Esophagus muscularis mucosa (tissue), 3 donors: ENCODE data around the gene PAM16.
"Not testable (repeated sequence)": the region's sequence is repeated elsewhere in the genome, so short reads cannot be mapped to it uniquely, and the experiment has no call there.

Source experiments
- POLR2A ChIP-seq: fragments of 450-650 bp; IDR thresholded peaks from one replicate; pipeline ENCODE4 v1.6.1; 2017; ENCODE audit warnings: antibody characterized with exemption, moderate library complexity, mild to moderate bottlenecking, low read depth
- TF ChIP-seq, protein P1 (sequence below), 3 experiments: fragments of 200-600 bp in 2 of 3; fragments of 450-650 bp in 1 of 3; sonication (generic) in 2 of 3; IDR thresholded peaks; one replicate each; pipeline ENCODE4 v1.5.1; 2017 to 2019; ENCODE audit warnings: antibody characterized with exemption in 3 of 3, mild to moderate bottlenecking in 2 of 3, moderate library complexity in 1 of 3

DNA sequence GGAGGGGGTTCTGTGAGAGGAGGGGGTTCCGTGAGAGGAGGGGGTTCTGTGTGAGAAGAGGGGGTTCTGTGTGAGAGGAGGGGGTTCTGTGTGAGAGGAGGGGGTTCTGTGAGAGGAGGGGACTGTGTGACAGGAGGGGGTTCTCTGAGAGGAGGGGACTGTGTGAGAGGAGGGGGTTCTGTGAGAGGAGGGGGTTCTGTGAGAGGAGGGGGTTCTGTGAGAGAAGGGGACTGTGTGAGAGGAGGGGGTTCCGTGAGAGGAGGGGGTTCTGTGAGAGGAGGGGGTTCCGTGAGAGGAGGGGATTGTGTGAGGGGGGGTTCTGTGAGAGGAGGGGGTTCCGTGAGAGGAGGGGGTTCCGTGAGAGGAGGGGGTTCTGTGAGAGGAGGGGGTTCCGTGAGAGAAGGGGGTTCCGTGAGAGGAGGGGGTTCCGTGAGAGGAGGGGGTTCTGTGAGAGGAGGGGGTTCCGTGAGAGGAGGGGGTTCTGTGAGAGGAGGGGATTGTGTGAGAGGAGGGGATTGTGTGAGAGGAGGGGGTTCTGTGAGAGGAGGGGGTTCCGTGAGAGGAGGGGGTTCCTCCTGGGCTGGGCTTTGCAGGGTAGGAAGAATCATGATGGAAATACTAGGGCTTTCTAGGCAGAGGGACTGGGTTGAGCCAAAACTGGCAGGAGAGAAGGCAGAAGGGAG, 6.7 kb downstream of the PAM16 start:
- TF ChIP-seq, protein P1, sequence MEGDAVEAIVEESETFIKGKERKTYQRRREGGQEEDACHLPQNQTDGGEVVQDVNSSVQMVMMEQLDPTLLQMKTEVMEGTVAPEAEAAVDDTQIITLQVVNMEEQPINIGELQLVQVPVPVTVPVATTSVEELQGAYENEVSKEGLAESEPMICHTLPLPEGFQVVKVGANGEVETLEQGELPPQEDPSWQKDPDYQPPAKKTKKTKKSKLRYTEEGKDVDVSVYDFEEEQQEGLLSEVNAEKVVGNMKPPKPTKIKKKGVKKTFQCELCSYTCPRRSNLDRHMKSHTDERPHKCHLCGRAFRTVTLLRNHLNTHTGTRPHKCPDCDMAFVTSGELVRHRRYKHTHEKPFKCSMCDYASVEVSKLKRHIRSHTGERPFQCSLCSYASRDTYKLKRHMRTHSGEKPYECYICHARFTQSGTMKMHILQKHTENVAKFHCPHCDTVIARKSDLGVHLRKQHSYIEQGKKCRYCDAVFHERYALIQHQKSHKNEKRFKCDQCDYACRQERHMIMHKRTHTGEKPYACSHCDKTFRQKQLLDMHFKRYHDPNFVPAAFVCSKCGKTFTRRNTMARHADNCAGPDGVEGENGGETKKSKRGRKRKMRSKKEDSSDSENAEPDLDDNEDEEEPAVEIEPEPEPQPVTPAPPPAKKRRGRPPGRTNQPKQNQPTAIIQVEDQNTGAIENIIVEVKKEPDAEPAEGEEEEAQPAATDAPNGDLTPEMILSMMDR (IDR thresholded peaks at IDR 0.05): not testable (repeated sequence)
- not testable (repeated sequence) for TF ChIP-seq POLR2A
